Measurements from ENCODE around the gene AEBP2.
"Not testable (repeated sequence)": the region's sequence is repeated elsewhere in the genome, so short reads cannot be mapped to it uniquely, and the experiment has no call there.

The AEBP2 gene, protein sequence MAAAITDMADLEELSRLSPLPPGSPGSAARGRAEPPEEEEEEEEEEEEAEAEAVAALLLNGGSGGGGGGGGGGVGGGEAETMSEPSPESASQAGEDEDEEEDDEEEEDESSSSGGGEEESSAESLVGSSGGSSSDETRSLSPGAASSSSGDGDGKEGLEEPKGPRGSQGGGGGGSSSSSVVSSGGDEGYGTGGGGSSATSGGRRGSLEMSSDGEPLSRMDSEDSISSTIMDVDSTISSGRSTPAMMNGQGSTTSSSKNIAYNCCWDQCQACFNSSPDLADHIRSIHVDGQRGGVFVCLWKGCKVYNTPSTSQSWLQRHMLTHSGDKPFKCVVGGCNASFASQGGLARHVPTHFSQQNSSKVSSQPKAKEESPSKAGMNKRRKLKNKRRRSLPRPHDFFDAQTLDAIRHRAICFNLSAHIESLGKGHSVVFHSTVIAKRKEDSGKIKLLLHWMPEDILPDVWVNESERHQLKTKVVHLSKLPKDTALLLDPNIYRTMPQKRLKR

DNA sequence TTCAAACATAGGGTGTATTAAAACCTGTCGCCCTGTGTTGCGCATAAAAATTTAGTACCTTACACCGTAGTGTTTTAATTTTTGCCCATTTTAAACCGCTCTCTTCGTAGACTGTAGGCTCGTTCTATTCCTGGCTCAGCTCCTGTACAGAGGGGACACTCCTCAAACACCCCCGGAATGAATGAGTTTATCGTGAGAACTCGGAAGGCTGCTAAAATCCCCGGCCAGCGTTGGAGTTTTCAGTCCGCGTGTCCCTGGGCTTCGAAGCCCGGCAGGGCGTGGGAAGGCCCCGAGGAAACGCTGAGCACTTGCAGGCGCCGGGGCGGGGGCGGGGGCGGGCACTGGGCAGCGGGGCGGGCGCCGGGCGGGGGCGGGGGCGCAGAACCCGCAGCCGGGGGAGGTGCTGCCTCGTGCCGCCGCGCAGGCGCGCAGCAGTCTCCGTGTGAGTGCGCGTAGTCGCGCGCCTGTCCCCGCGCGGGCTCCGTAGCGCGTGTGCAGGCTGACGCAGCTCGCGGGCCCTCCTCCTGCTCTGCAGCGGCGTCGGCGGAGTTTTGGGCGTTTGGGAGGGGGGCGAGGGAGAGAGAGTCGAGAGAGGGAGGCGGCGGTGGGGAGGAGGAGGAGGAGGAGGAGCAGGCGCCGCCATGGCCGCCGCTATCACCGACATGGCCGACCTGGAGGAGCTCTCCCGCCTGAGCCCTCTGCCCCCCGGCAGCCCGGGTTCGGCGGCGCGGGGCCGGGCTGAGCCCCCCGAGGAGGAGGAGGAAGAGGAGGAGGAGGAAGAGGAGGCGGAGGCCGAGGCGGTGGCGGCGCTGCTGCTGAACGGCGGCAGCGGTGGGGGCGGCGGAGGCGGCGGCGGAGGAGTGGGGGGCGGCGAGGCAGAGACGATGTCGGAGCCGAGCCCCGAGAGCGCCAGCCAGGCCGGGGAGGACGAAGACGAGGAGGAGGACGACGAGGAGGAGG is at the start of gene AEBP2:
AEBP2 (plus strand) TSS at position 434 of the 960 bp plus-strand sequence; CDS start at position 642, 208 bp downstream.
- DNase-seq (ENCODE audit: low spot score) = peak; percentile 88

DNA sequence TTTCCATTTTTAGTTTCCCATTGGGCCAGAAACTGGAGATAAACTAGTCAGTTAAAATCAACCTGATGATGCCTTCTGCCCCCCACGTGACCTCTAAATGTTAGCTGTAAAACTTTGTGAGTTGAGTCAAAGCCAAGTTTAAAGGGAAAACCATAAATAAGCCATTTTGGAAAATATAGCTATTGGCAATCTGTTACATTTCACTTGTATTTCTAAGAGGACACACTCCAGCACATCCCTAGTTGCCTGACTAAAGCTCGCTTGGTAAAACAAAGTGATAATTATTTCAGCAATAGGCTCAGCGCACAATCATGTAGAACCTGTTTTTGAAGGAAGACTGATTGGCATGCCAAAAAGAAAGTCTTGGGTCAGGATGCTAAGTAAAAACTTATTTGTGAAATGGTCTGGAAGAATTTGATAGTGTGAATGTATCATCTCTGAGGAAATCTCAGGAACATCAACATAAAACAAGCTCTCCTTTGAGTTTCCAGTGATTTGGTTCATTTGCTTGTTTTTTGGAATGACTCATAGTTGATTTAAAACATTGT is 49.2 kb upstream of the AEBP2 start:
- DNase-seq (ENCODE audit: low spot score) = no peak

- DNase-seq (ENCODE audit: low spot score) = not testable (repeated sequence)
These were observed 46.6 kb upstream of the AEBP2 start for GRCh38 chr12:19392644-19393043.

DNA sequence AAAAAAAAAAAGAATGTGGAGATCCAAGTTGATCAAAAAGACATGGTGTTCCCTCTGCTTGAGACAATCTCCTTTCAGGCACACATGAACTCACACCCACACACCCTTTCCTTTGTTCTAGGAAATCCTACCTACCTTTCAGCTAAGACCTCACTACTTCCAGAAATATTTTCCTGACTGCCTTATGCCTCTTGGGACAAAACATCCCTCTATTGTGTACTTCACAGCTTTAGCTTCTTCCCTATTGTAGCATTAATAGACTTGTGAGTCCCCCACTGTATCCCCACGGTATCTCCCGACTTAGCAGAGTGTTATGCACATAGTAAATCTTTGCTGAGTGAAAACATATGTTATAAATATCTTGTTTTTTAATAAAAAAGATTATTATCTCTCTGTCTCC is 44.9 kb upstream of the AEBP2 start:
- no peak for DNase-seq (ENCODE audit: low spot score)

GRCh38 chr12:19397534-19397933 is 41.8 kb upstream of the AEBP2 start:
- DNase-seq (ENCODE audit: low spot score) = no peak

GRCh38 chr12:19398376-19399363 is 40.6 kb upstream of the AEBP2 start:
- DNase-seq (ENCODE audit: low spot score) = no peak

DNA sequence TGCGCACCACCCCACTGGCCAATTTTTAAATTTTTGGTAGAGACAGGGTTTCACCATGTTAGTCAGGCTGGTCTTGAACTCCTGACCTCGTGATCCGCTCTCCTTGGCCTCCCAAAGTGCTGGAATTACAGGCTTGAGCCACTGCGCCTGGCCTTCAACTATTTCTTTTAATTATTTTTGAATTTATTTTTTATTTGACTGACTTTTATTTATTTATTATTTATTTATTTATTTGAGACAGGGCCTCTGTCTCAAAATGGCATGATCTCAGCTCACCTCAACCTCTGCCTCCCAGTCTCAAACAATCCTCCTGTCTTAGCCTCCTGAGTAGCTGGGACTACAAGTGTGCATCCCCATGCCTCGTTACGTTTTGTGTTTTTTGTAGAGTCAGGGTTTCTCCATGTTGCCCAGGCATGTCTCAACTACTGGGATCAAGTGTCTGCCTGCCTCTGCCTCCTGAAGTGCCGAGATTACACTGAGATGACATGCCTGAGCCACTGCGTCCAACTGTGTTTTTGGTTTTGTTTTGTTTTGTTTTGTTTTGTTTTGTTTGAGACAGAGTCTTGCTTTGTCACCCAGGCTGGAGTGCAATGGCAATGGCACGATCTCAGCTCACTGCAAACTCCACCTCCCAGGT is 38.5 kb upstream of the AEBP2 start:
- not testable (repeated sequence) for DNase-seq (ENCODE audit: low spot score)

- DNase-seq (ENCODE audit: low spot score) = no peak
These were observed 37.1 kb upstream of the AEBP2 start for GRCh38 chr12:19402211-19402610.

- peak; percentile 4 for DNase-seq (ENCODE audit: low spot score)
These were observed 36.4 kb upstream of the AEBP2 start for GRCh38 chr12:19402743-19403431.

DNA sequence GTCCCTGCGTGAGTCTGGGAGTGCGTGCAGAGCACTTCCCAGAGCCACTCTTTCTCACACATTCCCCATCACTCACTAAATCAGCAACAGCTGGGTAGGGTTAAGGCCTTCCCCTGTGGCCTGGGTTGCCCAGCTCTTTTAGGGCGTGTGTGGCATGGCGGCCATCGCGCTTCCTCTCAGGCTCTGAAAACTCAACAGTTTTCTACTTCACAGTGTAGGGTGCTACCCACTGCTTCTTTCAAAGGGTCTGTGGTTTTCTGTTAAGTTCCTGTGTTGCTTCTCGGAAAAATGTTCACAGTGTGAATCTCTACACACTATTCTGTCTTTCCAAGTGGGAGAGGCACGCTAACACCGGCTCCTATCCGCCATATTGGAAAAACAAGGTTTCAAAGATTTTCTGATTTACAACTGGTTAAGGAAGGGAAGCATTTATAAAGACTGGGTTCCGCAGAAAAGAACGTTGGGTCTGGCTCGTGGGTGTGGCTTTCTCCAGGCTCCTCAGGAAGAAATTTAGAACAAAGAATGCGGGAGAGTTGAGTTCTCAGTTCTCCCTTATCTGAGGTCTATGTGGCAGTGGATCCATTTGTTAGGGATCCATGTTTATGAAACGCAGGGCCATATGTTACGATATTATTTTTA is 34.9 kb upstream of the AEBP2 start:
- DNase-seq (ENCODE audit: low spot score) = no peak

DNA sequence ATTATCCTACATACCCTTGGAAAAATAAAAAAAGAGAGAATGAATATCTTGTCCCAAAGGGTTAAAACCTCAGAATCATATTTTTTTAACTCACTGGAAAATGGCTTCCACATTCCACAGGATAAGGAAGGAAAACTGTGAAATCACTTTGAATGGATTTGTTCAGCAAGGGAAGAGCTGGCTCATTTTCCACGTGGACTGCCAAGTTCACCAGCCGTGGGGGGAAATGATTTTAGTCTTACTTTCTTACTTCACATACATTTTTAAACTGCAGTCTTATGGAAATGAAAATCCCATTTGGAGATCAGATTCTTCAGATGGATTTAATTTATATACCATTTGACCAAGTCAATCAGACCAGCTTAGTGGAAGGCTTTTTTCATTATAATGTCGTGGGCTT is 29.9 kb upstream of the AEBP2 start:
- DNase-seq (ENCODE audit: low spot score) = no peak

DNA sequence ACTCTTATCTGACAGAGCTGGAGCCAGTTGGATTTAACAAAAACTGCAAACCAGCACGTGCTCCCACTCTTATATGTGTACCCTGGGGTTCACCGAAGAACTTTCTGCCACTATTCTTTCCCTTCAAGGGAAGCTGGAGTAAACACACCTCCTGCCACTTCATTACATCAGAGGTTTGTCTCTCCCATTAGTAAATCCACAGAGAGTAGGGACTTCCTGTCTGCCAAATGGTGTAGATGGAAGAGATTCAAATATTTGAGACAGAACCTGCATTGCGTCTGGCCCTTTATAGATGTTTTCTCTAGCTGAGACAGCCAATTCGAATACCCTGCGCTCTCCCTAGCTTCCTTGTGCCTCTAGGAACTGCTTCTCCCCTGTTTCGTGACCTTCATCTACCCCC is 29.1 kb upstream of the AEBP2 start:
- no peak for DNase-seq (ENCODE audit: low spot score)

DNA sequence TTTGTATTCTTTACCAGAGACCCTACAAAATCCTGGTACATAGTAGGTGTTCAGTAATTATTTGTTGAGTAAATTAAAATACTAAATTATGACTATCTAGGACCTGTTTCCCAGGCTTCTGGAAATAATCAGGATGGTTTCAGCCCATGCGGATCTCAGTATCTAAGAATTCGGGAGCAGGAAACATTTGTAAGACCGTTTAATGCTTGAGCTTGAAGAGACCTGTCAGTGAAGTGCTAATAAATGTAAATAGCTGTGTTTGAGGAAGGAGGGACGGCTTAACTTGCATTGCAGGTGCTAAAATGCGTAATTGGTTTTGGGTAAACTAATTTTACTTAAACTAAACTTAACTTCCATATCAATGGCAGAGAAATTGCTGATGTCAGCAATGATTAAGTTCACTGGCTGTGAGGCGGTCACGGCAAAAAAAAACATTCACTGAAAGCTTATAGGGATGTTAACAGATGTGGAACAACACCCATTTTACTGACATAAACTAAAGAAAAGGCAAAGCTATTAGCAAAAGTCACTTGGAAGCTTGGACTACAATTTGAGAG is 28.6 kb upstream of the AEBP2 start:
- DNase-seq (ENCODE audit: low spot score) = no peak

DNA sequence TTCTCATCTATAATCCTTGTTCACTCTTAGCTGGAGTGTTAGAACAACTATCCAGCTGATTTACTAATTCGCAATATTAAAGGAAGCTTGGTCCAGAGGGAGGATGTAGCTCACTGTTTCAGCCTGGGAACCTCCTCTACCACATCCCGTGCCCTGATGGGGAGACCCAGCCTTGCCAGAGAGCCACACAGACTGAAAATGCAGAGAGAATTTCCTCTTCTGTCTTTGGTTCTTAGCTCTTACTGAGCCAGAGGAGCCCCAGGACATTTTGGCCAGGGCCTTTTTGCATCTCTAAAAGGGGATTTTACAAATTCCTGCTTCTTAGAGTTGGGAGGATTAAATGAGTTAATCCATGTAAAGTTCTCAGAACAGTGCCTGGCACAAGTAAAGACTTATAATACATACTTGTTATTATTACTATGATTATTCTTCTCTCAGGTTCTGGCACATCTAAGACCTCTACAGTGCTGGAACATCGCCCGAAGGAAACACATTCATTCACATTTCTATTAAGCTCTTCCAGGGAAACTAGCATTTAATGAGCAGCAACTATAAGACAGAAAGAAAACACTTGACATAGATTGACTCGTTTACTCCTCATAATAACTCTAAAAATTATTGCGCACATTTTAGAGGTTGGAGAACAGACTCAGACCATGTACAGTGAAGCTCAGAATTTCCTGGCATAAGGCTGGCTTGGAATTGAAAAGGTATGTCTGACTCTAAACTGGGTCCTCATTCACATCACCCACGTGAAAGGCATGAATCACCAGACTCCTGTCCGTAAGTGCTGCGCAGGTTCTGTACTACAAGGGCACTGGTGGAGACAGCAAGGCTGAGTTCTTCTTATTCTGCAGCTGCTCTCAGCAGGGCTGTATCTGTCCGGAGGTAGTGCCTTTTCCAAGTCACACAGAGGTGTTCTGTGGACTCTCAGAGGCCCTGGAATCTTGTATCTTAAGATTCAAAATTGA is 27.8 kb upstream of the AEBP2 start:
- DNase-seq (ENCODE audit: low spot score) = no peak

GRCh38 chr12:19412844-19413243 is 26.4 kb upstream of the AEBP2 start:
- no peak for DNase-seq (ENCODE audit: low spot score)

DNA sequence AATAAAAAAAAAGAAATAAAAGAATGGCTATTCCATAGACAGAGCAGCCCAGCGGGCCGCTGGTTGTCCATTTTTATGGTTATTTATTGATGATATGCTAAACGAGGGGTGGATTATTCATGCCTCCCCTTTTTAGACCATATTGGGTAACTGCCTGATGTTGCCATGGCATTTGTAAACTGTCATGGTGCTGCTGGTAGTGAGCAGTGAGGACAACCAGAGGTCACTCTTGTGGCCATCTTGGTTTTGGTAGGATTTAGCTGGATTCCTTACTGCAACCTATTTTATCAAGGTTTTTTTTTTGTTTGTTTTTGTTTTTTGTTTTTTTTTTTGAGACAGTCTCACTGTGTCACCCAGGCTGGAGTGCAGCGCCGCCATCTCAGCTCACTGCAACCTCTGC is 25.7 kb upstream of the AEBP2 start:
- DNase-seq (ENCODE audit: low spot score) = not testable (repeated sequence)

- no peak for DNase-seq (ENCODE audit: low spot score)
These were observed 23.7 kb upstream of the AEBP2 start for GRCh38 chr12:19415563-19415962.

- DNase-seq (ENCODE audit: low spot score) = no peak
These were observed 20.2 kb upstream of the AEBP2 start for GRCh38 chr12:19419086-19419485.

Measured in kidney capillary endothelial cell (primary cell).